Fibroblast of lung (primary cell): ENCODE results near the gene FLACC1. TPM values are rescaled to one million over a fixed set of nuclear protein-coding genes. Genes with fewer than 3 reads are reported as not detected.

Experiments
- DNase-seq, 2 donors: peaks; one replicate each; pipeline versions ENCODE4 v3.0.0 to v3.0.0-alpha.2; 2010; ENCODE audit warnings: low read depth in 2 of 2
- H2AFZ ChIP-seq: 2 replicates; pipeline ENCODE4 v1.5.1; 2012; ENCODE audit warnings: low read length, control low read depth, inconsistent platforms
- H3K27ac ChIP-seq: 2 replicates; pipeline ENCODE4 v1.5.1; 2011; ENCODE audit warnings: low read length, control low read depth; ENCODE audit not compliant: insufficient read depth
- H3K27me3 ChIP-seq: 2 replicates; pipeline ENCODE4 v1.5.1; 2011; ENCODE audit warnings: mild to moderate bottlenecking, low read length; ENCODE audit not compliant: control insufficient read depth, insufficient read depth
- H3K36me3 ChIP-seq: 2 replicates; pipeline ENCODE4 v1.5.1; 2011; ENCODE audit warnings: low read length; ENCODE audit not compliant: control insufficient read depth, insufficient read depth
- H3K4me1 ChIP-seq: 2 replicates; pipeline ENCODE4 v1.5.1; 2011; ENCODE audit warnings: low read length; ENCODE audit not compliant: control insufficient read depth, insufficient read depth; ENCODE audit errors: extremely low read depth
- H3K4me2 ChIP-seq: 2 replicates; pipeline ENCODE4 v1.5.1; 2011; ENCODE audit warnings: low read length, control low read depth; ENCODE audit not compliant: insufficient read depth; ENCODE audit errors: extremely low read depth
- H3K4me3 ChIP-seq, 4 experiments: fragments of 200-600 bp in 1 of 4; sonication (generic) in 1 of 4; replicated peaks in 1 of 4; 2 replicates each; pipeline ENCODE4 v1.5.1; 2011 to 2016; ENCODE audit warnings: low read length in 4 of 4, low read depth in 3 of 4, mild to moderate bottlenecking in 3 of 4, control low read depth in 2 of 4, inconsistent platforms in 1 of 4, mixed read lengths in 1 of 4; ENCODE audit not compliant: insufficient read depth in 1 of 4; ENCODE audit errors: control extremely low read depth in 1 of 4
- H3K79me2 ChIP-seq: 2 replicates; pipeline ENCODE4 v1.5.1; 2012; ENCODE audit warnings: mild to moderate bottlenecking, low read length, inconsistent platforms; ENCODE audit not compliant: control insufficient read depth, insufficient read depth
- H3K9ac ChIP-seq: 2 replicates; pipeline ENCODE4 v1.5.1; 2011; ENCODE audit warnings: mild to moderate bottlenecking, low read length, control low read depth; ENCODE audit not compliant: insufficient read depth
- H3K9me3 ChIP-seq: 2 replicates; pipeline ENCODE4 v1.5.1; 2012; ENCODE audit warnings: low read depth, low read length; ENCODE audit not compliant: control insufficient read depth, insufficient read depth
- H4K20me1 ChIP-seq: 2 replicates; pipeline ENCODE4 v1.5.1; 2011; ENCODE audit warnings: low read length; ENCODE audit not compliant: control insufficient read depth, insufficient read depth; ENCODE audit errors: extremely low read depth
- EZH2 ChIP-seq: IDR thresholded peaks from 2 replicates; pipeline ENCODE4 v1.5.1; 2012; ENCODE audit warnings: low read length, control low read depth, mild to moderate bottlenecking; ENCODE audit errors: missing control alignments
- polyA plus RNA-seq, 2 donors: library from polyadenylated mRNA; depleted of rRNA in 1 of 2; stranded (reverse) in 1 of 2; unstranded in 1 of 2; fragments of >200 nt; gene quantifications; 2 replicates each; pipeline ENCODE4 v1.2.1, GENCODE V29; 2011 to 2012; ENCODE audit warnings: missing spikeins in 1 of 2
- total RNA-seq: library from RNA; depleted of rRNA; stranded (reverse); fragments of >200 nt; gene quantifications from 2 replicates; pipeline ENCODE4 v1.2.1, GENCODE V29; 2014
- TF ChIP-seq, protein P1 (sequence below), 2 donors: IDR thresholded peaks in 1 of 2; conservative IDR thresholded peaks in 1 of 2; 1 replicate in 1 of 2; 2 replicates in 1 of 2; pipeline ENCODE4 v1.5.1; 2011 to 2012; ENCODE audit warnings: low read length in 2 of 2, control low read depth in 1 of 2, inconsistent platforms in 1 of 2, low read depth in 1 of 2, mild to moderate bottlenecking in 1 of 2

Gene FLACC1
- total and polyA plus RNA-seq, 2 donors (not counting 1 experiment from before 2014, with no cell fraction given): 0.56 to 1.3 TPM

- Histone ChIP-seq H4K20me1 (no peaks in the 10 kb centered on the region), H3K4me2 (no peak overlapping the region), H3K9ac (no peak overlapping the region), H3K36me3 (no peaks in the 10 kb centered on the region), H2AFZ (no peak overlapping the region), H3K4me1 (peaks cover 7% of the 10 kb centered on the region), H3K27ac (no peak overlapping the region), H3K79me2 (peaks cover 10% of the 10 kb centered on the region), H3K27me3 (no peaks in the 10 kb centered on the region), H3K4me3 (peak overlapping the region in 1 of 4 experiments; percentile 78), H3K9me3 (no peaks in the 10 kb centered on the region)
- peak; percentile 59 to 87 for DNase-seq
- TF ChIP-seq, protein P1, sequence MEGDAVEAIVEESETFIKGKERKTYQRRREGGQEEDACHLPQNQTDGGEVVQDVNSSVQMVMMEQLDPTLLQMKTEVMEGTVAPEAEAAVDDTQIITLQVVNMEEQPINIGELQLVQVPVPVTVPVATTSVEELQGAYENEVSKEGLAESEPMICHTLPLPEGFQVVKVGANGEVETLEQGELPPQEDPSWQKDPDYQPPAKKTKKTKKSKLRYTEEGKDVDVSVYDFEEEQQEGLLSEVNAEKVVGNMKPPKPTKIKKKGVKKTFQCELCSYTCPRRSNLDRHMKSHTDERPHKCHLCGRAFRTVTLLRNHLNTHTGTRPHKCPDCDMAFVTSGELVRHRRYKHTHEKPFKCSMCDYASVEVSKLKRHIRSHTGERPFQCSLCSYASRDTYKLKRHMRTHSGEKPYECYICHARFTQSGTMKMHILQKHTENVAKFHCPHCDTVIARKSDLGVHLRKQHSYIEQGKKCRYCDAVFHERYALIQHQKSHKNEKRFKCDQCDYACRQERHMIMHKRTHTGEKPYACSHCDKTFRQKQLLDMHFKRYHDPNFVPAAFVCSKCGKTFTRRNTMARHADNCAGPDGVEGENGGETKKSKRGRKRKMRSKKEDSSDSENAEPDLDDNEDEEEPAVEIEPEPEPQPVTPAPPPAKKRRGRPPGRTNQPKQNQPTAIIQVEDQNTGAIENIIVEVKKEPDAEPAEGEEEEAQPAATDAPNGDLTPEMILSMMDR (conservative IDR thresholded peaks at IDR 0.05 in 1 of 2, IDR thresholded peaks at IDR 0.05 in 1 of 2; ENCODE audit: low read depth in 1 of 2, low read length in 2 of 2): no peak
- no peak for TF ChIP-seq EZH2
Observed at GRCh38 chr2:201403880-201404279, 46.7 kb upstream of the FLACC1 start.

DNA sequence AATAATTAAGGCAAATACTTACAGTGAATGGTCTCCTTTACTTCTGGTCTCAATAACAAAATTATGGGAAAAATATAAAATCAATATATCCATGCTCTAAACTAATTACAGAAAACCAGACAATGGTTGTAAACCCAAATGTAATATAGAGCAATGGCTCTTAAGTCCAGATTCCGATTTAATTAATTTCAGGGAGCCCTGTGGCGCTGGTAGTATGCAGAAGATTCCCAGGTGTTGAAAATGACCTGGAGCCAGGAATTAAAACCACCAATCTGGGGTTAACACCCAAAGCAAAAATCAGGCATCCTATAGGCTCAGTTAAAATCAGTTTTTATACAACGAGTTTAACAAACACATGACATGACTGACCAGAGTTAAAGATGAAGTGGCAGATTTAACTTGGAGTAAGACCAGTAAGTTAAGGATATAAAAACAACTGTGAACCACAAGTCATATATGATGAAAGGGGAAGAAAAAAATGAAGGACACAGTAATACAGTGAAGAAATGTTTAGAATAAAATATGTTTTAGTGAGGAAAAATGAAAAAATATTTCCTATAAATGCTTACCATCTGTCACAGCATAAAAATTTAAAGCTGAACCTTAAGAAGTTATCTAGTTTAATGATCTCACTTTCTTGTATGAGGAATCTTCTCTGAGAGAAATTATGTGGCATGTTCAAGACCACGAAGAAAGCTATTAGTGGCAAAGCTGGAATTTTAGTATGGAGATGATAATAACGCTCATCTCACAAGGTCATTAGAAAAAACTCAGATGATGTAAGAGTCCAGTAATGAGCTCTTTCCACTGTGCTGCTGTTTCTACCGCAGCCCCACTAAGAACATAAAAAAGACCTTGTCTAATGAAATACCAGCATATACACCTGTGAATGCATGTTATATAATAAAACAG is 45.8 kb upstream of the FLACC1 start:
- no peak overlapping the region for H3K27ac ChIP-seq
- no peak for TF ChIP-seq EZH2
- TF ChIP-seq, protein P1 (conservative IDR thresholded peaks at IDR 0.05 in 1 of 2, IDR thresholded peaks at IDR 0.05 in 1 of 2; ENCODE audit: low read depth in 1 of 2, low read length in 2 of 2): no peak
- H3K27me3 ChIP-seq: no peaks in the 10 kb centered on the region
- no peaks in the 10 kb centered on the region for H3K36me3 ChIP-seq
- H2AFZ ChIP-seq: no peak overlapping the region
- DNase-seq: peak; percentile 68 to 82
- H3K9me3 ChIP-seq: no peaks in the 10 kb centered on the region
- peak overlapping the region in 1 of 4 experiments; percentile 78 for H3K4me3 ChIP-seq
- H3K4me2 ChIP-seq: no peak overlapping the region
- H4K20me1 ChIP-seq: no peaks in the 10 kb centered on the region
- peaks cover 7% of the 10 kb centered on the region for H3K4me1 ChIP-seq
- peaks cover 10% of the 10 kb centered on the region for H3K79me2 ChIP-seq
- H3K9ac ChIP-seq: no peak overlapping the region

- DNase-seq: no peak
- H3K27me3 ChIP-seq: no peaks in the 10 kb centered on the region
- H4K20me1 ChIP-seq: no peaks in the 10 kb centered on the region
- H2AFZ ChIP-seq: no peak overlapping the region
- peaks cover 8% of the 10 kb centered on the region for H3K79me2 ChIP-seq
- H3K9ac ChIP-seq: no peak overlapping the region
- TF ChIP-seq, protein P1 (conservative IDR thresholded peaks at IDR 0.05 in 1 of 2, IDR thresholded peaks at IDR 0.05 in 1 of 2; ENCODE audit: low read depth in 1 of 2, low read length in 2 of 2): no peak
- TF ChIP-seq EZH2: no peak
- H3K9me3 ChIP-seq: no peaks in the 10 kb centered on the region
- H3K4me3 ChIP-seq: no peak overlapping the region
- H3K4me1 ChIP-seq: peaks cover 4% of the 10 kb centered on the region
- no peak overlapping the region for H3K27ac ChIP-seq
- H3K4me2 ChIP-seq: no peak overlapping the region
- H3K36me3 ChIP-seq: peaks cover 2% of the 10 kb centered on the region
Observed at GRCh38 chr2:201401815-201402214, 44.7 kb upstream of the FLACC1 start.
